ENCODE data around the gene NMT1.
"Not testable (repeated sequence)": the region's sequence is repeated elsewhere in the genome, so short reads cannot be mapped to it uniquely, and the experiment has no call there.

NMT1 gene

DNA sequence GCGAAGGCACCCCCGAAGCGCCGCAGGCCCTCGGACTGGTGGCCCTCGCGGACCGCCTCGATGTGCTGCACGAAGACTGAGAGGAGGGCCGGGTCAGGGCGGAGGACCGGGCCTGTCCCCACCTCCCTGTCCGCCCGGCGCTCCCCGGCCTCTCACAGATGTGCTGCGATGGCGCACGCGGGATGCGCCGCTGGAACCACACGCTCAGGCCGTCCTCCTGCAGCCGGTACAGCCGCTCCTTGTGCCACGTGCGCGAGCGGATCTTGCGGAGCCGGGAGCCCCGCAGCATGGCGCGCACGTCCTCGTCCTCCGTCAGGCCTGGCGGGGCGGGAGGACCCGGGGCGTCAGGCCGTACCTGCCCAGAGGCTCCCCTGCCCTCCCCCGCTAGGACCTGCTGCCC lies 59.9 kb downstream of the NMT1 start:
- Mint-ChIP-seq H3K27ac (no peak overlapping the region), H3K9me3 (no peaks in the 10 kb centered on the region), H3K4me1 (ENCODE audit: low read depth) (no peaks in the 10 kb centered on the region), H3K4me3 (no peak overlapping the region), H3K36me3 (ENCODE audit: low read depth) (no peaks in the 10 kb centered on the region), H3K27me3 (ENCODE audit: low read depth) (peaks cover 8% of the 10 kb centered on the region)

DNA sequence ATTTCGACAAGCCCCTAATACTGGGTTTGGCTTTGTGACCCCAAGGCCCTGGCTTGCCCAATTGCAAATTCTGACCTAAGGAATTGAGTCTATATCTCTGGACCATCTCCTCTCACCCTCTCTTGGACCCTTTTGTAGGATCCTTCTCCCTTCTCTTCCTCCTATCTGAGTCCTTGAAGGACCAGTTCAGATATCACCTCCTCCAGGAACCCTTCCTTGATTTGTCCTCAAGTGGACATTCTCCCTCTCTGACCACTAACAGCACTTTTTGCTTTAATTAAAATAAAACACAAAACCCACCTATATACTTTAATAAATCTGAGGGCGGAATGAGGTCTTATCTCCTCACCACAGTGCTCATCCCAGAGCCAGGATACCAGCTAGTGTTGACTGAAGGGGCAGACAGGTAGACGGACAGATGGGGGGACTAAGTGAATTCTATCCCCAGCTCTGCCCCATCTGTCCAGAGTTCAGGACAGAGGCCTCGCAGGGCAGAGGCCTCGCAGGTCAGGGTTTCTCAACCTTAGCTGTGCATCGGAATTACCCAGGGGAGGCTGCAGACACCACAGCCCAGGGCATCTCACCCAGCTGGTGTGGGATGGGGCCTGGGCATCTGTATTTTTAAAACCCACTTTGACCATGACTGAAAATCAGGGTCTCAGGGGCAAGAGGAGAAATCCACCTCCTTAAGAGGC lies 62.1 kb downstream of the NMT1 start:
- Mint-ChIP-seq H3K27ac (no peak overlapping the region), H3K4me1 (ENCODE audit: low read depth) (peaks cover 2% of the 10 kb centered on the region), H3K27me3 (ENCODE audit: low read depth) (peaks cover 8% of the 10 kb centered on the region), H3K4me3 (no peak overlapping the region), H3K36me3 (ENCODE audit: low read depth) (no peaks in the 10 kb centered on the region), H3K9me3 (no peaks in the 10 kb centered on the region)

DNA sequence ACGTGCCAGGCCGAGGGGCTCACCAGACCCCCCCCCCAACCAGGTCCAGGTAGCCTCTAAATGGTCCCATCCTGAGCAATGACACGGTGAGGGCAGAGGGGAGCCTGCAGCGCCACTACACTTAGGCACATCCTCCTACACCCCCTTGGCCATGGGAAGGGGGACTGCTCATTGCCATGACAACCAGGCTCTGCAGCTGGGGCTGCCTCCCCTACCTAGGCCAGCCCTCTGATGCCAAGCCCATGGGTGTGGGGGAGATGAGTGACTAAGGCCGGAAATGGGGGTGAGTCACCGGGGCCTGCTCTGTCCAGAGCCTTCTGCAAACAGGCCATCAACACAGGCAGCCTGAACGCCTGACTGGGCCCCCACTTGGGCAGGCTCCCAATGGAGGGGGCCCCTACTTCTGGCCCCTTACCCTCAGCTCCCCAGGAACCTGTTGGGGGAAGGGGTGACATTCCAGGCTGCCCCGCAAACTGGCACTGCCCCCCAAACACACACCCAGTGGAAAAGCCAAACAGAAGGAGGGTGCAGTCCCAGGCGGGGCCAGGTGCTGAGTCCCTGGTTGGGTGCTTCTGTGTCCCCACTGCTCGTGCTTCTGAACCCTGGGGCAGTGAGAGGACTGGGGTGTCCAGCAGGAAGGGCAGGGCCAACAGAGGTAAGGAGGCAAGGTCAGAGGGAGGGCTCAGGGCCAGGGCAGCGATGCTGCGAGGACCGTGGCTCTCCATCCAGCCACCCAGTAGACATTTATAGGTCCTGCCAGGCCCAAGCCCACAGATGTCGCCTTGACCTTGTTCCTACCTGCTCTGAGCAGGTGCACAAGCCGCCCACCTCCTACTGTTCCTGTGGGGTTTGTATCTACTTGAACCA lies 63.0 kb downstream of the NMT1 start:
- Mint-ChIP-seq H3K36me3 (ENCODE audit: low read depth) (no peaks in the 10 kb centered on the region), H3K27ac (no peak overlapping the region), H3K4me1 (ENCODE audit: low read depth) (peaks cover 2% of the 10 kb centered on the region), H3K9me3 (no peaks in the 10 kb centered on the region), H3K4me3 (no peak overlapping the region), H3K27me3 (ENCODE audit: low read depth) (peaks cover 8% of the 10 kb centered on the region)

DNA sequence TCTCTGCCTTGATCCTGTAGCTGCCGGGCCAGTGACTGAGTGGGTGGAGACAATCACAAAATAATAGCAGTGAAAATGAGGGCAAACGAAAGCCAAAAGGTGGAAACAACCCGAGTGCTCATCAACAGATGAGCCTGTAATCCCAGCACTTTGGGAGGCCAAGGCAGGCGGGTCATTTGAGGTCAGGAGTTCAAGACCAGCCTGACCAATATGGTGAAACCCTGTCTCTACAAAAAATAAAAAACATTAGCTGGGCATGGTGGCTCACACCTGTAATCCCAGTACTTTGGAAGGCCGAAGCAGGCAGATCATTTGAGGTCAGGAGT lies 63.6 kb downstream of the NMT1 start:
- H3K4me3 Mint-ChIP-seq; H3K9me3 Mint-ChIP-seq; H3K27me3 Mint-ChIP-seq (ENCODE audit: low read depth); H3K27ac Mint-ChIP-seq; H3K36me3 Mint-ChIP-seq (ENCODE audit: low read depth); H3K4me1 Mint-ChIP-seq (ENCODE audit: low read depth): not testable (repeated sequence)

DNA sequence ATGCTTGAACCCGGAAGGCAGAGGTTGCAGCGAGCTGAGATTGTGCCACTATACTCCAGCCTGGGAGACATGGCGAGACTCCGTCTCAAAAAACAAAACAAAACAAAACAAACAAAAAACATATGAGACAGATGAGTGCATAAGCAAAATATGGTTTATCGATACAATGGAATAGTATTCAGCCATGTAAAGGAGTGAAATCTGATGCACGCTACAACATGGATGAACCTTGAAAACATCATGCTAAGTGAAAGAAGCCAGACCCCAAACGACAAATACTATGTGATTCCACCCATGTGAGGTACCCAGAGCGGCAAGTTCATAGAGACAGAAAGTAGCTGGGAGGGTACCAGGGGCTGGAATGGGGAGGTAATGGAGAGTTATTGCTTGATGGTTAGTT lies 64.4 kb downstream of the NMT1 start:
- Mint-ChIP-seq H3K27me3 (ENCODE audit: low read depth) (peaks cover 12% of the 10 kb centered on the region), H3K9me3 (no peaks in the 10 kb centered on the region), H3K4me1 (ENCODE audit: low read depth) (peaks cover 2% of the 10 kb centered on the region), H3K36me3 (ENCODE audit: low read depth) (no peaks in the 10 kb centered on the region), H3K4me3 (no peak overlapping the region), H3K27ac (no peak overlapping the region)

DNA sequence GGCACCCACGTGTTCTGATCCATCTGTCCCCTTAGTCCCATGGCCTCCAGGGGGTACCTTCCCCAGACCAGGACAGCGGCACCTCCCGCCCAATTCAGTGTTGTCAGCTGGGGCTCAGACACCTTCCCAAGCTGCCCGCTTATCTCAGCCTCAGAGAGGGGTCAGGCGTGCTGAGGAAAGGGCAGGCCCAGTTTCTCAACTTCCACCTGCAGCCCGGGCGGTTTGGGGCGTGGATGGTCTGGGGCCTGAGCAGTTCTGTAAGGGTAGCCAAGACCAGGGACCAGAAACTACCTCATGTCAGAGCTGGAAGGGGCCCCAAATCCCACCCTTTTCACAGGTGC lies 66.1 kb downstream of the NMT1 start:
- H3K9me3 Mint-ChIP-seq = no peaks in the 10 kb centered on the region
- H3K27me3 Mint-ChIP-seq (ENCODE audit: low read depth) = peaks cover 14% of the 10 kb centered on the region
- no peak overlapping the region for H3K4me3 Mint-ChIP-seq
- peaks cover 2% of the 10 kb centered on the region for H3K4me1 Mint-ChIP-seq (ENCODE audit: low read depth)
- H3K27ac Mint-ChIP-seq = peak overlapping the region; percentile 49
- H3K36me3 Mint-ChIP-seq (ENCODE audit: low read depth) = no peaks in the 10 kb centered on the region

DNA sequence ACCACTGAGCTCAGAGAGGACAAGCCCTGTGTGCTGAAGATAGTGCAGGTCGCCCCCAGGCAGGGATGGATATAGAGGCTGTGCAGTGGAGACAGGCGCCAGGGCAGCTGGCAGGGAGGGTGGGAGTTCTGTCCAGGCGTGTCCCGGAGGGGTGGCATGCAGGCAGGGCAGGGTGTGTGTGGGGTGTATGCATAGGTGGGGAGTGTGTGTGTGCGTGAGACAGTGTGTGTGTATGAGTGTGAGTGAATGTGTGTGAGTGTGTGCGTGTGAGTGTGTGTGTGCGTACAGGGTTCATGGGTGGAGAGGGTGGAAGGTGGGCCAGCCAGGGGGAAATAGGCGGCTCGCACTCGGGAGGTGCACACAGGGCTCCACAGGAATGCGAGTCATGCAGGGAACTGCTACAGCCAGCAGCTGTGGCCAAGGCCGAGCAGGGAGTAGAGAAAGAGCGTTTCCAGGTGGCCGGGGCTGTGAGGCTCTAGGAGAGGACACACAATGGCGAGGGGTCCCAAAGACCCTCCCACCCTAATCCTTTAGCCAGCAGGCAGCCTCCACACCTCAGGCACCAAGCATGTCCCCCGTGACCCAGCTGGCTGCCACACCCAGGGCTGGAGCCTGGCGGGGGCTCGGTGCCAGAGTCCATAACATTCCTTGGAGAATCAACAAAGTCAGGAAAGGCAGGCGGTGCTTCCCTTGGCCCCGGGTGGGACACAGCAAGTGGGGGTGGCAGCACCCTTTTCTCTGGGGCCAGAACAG lies 66.6 kb downstream of the NMT1 start:
- H3K9me3 Mint-ChIP-seq = no peaks in the 10 kb centered on the region
- no peaks in the 10 kb centered on the region for H3K36me3 Mint-ChIP-seq (ENCODE audit: low read depth)
- no peak overlapping the region for H3K4me3 Mint-ChIP-seq
- H3K27ac Mint-ChIP-seq = no peak overlapping the region
- peaks cover 14% of the 10 kb centered on the region for H3K27me3 Mint-ChIP-seq (ENCODE audit: low read depth)
- peaks cover 2% of the 10 kb centered on the region for H3K4me1 Mint-ChIP-seq (ENCODE audit: low read depth)

DNA sequence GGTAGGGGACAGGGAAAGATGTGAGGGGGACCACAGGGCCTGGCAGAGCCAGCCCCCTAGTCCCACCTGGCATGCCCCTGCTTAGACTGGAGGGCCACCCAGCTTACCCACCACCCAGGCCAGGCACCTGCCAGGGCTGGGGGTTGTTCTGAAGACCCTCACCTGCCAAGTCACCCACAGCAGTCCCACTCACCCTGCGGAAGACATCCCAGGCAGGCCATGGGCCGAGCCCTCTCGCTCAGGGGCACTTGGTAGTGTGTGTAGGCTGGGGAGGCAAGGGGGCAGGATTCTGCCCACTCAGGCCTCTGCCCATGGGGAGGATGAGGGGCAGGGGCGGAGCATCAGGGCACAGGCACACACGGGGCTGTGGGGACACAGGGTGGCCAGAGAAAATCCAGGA lies 67.2 kb downstream of the NMT1 start:
- H3K36me3 Mint-ChIP-seq (ENCODE audit: low read depth) = no peaks in the 10 kb centered on the region
- H3K4me1 Mint-ChIP-seq (ENCODE audit: low read depth) = peaks cover 2% of the 10 kb centered on the region
- H3K27me3 Mint-ChIP-seq (ENCODE audit: low read depth) = peaks cover 14% of the 10 kb centered on the region
- no peak overlapping the region for H3K4me3 Mint-ChIP-seq
- no peak overlapping the region for H3K27ac Mint-ChIP-seq
- H3K9me3 Mint-ChIP-seq = no peaks in the 10 kb centered on the region

DNA sequence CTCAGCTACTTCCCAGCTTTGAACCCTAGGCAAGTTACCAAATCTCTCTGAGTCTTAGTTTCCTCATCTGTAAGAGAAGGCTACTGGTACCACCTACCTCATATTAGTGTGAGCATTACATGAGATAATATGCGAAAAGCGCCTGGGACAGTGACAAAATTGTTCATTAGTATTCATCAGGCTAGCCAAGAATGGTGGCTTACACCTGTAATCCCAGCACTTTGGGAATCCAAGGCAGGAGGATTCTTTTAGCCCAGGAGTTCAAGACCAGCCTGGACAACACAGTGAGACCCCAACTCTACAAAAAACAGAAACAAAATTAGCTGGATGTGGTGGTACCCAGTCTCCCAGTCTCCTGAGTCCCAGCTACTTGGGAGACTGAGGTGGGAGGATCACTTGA lies 67.9 kb downstream of the NMT1 start:
- H3K27me3 Mint-ChIP-seq (ENCODE audit: low read depth) = peaks cover 14% of the 10 kb centered on the region
- no peaks in the 10 kb centered on the region for H3K9me3 Mint-ChIP-seq
- H3K36me3 Mint-ChIP-seq (ENCODE audit: low read depth) = no peaks in the 10 kb centered on the region
- no peak overlapping the region for H3K4me3 Mint-ChIP-seq
- H3K27ac Mint-ChIP-seq = no peak overlapping the region
- H3K4me1 Mint-ChIP-seq (ENCODE audit: low read depth) = peaks cover 4% of the 10 kb centered on the region

DNA sequence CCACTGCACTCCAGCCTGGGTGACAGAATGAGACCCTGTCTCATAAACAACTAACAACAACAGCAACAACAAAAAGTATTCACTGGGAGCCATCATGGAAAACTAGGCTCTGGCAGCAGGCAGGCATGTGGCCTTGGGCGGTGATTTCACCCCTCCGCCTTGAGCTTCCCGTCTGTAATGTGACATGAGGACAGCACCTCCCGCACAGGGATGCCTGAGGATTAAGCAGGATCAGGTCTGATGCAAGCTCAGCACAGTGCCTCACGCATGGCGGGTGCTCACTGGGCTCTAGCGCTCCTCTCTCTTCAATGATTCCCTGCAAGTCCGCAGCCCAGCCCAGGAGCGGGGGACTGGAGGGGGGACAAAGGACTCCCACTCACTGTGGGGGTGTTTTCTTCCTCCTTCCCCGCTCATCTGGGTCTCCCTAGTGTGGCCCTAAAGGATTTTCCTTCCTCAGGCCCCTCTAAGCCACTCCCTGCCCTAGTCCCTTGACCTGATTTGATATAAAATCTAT lies 68.4 kb downstream of the NMT1 start:
- Mint-ChIP-seq H3K4me3 (no peak overlapping the region), H3K27ac (no peak overlapping the region), H3K27me3 (ENCODE audit: low read depth) (peaks cover 14% of the 10 kb centered on the region), H3K36me3 (ENCODE audit: low read depth) (no peaks in the 10 kb centered on the region), H3K9me3 (no peaks in the 10 kb centered on the region), H3K4me1 (ENCODE audit: low read depth) (peaks cover 4% of the 10 kb centered on the region)

DNA sequence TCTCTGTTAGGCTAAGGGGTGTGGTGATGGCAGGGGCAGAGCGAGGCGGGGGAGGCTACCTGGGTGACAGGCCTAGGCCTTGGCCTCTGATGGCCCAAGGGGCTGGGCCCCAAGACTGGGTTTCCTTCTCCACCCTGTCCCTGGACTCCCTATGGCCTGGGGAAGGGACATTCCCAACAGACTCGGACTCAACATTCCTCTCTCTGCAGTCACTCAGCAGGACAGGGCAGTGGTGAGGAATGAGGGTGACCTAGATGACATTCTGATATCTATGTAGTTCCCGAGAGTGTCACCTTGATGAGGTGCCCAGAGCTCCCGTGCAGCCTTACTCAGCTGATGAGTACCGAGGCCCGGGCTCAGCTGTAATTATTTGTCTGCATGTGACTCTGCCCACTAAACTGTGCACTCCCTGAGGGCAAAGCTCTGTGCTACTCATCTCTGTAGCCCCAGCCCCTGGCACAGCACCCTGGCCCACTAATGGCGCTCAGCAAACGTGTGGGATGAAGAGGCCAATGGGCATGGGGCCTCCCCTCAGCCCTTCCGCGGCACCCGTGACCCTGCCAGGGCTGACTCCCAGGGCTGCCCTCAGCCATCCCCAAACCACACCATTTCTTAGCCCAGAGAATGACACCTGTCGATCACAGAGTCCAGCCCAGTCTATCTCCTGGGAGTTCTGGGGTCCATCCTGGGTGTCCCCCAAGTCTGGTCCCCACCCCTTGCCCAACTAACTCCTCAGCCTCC lies 69.0 kb downstream of the NMT1 start:
- H3K4me3 Mint-ChIP-seq = peak overlapping the region; percentile 40
- H3K9me3 Mint-ChIP-seq = no peaks in the 10 kb centered on the region
- peaks cover under 1% of the 10 kb centered on the region for H3K36me3 Mint-ChIP-seq (ENCODE audit: low read depth)
- peaks cover 14% of the 10 kb centered on the region for H3K27me3 Mint-ChIP-seq (ENCODE audit: low read depth)
- peaks cover 5% of the 10 kb centered on the region for H3K4me1 Mint-ChIP-seq (ENCODE audit: low read depth)
- H3K27ac Mint-ChIP-seq = no peak overlapping the region

DNA sequence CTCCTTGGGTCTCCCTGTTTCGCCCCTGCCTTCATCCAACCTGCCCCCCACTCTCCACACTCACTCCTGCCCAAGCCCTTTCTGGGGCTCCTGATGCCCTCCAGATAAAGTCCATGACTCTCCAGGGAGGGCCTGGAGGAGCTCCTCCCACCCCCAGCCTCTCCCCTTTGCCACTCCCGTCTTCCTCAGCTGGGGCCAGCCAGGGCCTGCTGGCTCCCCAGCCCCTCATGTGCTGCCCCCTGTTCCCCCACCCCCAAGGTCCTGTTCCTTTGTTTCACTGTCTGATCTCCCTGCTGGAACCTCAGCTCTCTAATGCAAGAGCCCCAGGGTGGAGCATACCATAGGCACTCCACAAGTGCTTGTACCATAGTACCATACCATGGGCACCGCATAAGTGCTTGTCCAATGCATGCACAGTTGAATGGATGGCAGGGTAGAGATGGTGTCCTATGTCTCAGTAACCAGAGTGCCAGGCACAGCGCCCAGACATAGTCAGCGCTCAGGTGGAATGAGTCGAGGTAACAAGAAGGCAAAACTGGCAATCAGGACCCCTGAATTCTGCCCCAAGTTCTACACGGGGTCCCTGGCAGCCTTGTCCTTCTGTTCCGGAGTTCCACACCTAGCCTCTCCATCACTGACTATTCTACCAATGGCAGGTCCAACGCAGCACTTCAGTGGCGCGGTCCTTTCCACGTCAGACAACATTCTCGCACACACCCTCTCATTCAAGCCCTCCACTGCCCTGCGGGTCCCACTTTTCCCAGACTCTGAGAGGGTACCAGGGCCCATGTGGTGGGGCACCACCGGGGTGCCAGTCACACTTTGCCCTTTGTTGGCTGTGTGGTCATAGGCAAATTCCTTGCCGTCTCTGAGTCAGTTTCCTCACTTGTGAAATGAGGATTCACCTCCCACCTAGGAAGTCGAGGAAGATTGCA lies 69.8 kb downstream of the NMT1 start:
- Mint-ChIP-seq H3K9me3 (no peaks in the 10 kb centered on the region), H3K4me1 (ENCODE audit: low read depth) (peaks cover 6% of the 10 kb centered on the region), H3K27ac (peak overlapping the region; percentile 0), H3K36me3 (ENCODE audit: low read depth) (peaks cover 3% of the 10 kb centered on the region), H3K4me3 (peak overlapping the region; percentile 40), H3K27me3 (ENCODE audit: low read depth) (peaks cover 14% of the 10 kb centered on the region)

DNA sequence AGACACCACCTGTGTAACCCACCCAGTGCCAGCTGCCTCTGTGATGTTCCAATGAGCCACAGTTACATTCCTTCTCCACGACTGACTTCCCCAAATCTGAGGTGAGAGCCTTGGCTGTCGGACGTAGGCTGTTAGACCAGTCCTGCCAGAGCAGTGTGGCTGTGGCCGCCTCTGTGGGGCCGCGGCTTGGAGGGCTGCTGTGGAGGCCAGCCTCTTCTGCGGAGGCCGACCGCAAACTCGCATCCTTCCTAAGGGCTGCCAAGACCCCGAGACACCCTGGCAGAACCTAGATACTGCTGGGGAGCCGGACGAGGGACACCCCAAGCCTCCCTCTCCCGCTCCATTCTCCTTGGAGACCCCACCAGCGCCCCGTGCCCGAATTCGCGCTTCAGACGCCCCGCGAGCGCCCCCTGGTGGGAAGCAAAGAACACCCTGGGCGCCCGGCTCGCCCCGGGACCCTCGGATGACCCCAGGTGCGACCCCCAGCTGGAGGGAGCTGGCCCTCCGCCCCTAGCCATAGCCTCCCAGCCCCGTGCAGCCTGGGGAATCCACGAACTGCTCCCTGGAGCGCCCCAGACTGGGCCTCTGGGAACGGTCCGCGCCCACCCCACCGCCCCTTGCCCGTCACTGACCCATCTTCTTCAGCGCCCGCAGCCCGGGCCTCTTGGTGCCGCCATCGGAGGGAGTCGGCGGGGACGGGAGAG lies 70.7 kb downstream of the NMT1 start:
- Mint-ChIP-seq H3K36me3 (ENCODE audit: low read depth) (peaks cover 3% of the 10 kb centered on the region), H3K27ac (no peak overlapping the region), H3K4me3 (peak overlapping the region; percentile 56), H3K9me3 (no peaks in the 10 kb centered on the region), H3K27me3 (ENCODE audit: low read depth) (peaks cover 14% of the 10 kb centered on the region), H3K4me1 (ENCODE audit: low read depth) (peaks cover 6% of the 10 kb centered on the region)

Data from T-helper 1 cell treated with Interleukin-12 subunit alpha and Interleukin-12 subunit beta and Interleukin-4 antibody, amounts not matched to agents 30 μg/mL and 1 μg/mL, for 36 hours (primary cell).